HEK293 (cell line): ENCODE measurements around the gene PHLDB1.

ENCODE experiments used
- ATF2 ChIP-seq: fragments of 450-650 bp; formaldehyde crosslinking; IDR thresholded peaks from 2 replicates; pipeline ENCODE4 v1.5.1; 2016; ENCODE audit warnings: missing biosample characterization, missing genetic modification characterization, low read depth
- CTCF ChIP-seq: fragments of 450-650 bp; formaldehyde crosslinking; IDR thresholded peaks from 2 replicates; pipeline ENCODE4 v1.5.1; 2016; ENCODE audit warnings: missing biosample characterization, missing genetic modification characterization
- REPIN1 ChIP-seq: fragments of 450-650 bp; formaldehyde crosslinking; IDR thresholded peaks from 2 replicates; pipeline ENCODE4 v1.5.1; 2017; ENCODE audit warnings: missing biosample characterization, missing genetic modification characterization, low read depth
- ZNF133 ChIP-seq: fragments of 450-650 bp; formaldehyde crosslinking; IDR thresholded peaks from 2 replicates; pipeline ENCODE4 v1.5.1; 2016; ENCODE audit warnings: missing biosample characterization, missing genetic modification characterization
- ZNF600 ChIP-seq: fragments of 450-650 bp; formaldehyde crosslinking; IDR thresholded peaks from 2 replicates; pipeline ENCODE4 v1.5.1; 2016; ENCODE audit warnings: missing biosample characterization, missing genetic modification characterization

GRCh38 chr11:118629761-118630661 lies 22.6 kb downstream of the PHLDB1 start:
- no peak for TF ChIP-seq CTCF (tag by site-specific recombination)
- TF ChIP-seq ZNF600 (tag by site-specific recombination), result no peak
- TF ChIP-seq ATF2 (tag by site-specific recombination), result no peak
- no peak for TF ChIP-seq REPIN1 (tag by site-specific recombination)
- no peak for TF ChIP-seq ZNF133 (tag by site-specific recombination)
